LNCaP clone FGC (cell line): ENCODE measurements around the gene SNX13.

Source experiments
- DNase-seq: peaks from one replicate; pipeline ENCODE4 v3.0.0-alpha.2; 2011; ENCODE audit warnings: low read depth
- H3K4me3 ChIP-seq: 2 replicates; pipeline ENCODE4 v1.5.1; 2011; ENCODE audit warnings: mild to moderate bottlenecking, low read depth, low read length, control low read depth
- CTCF ChIP-seq: IDR thresholded peaks from 2 replicates; pipeline ENCODE4 v1.5.1; 2012; ENCODE audit warnings: mild to moderate bottlenecking; ENCODE audit not compliant: control insufficient read depth, insufficient read depth; ENCODE audit errors: extremely low read depth

The SNX13 gene

GRCh38 chr7:17771901-17772408 is 168.3 kb downstream of the SNX13 start:
- no peak for DNase-seq
- TF ChIP-seq CTCF: no peak
- H3K4me3 ChIP-seq: no peak overlapping the region

GRCh38 chr7:17770710-17771375 is 169.5 kb downstream of the SNX13 start:
- DNase-seq: no peak
- no peak overlapping the region for H3K4me3 ChIP-seq
- no peak for TF ChIP-seq CTCF

DNA sequence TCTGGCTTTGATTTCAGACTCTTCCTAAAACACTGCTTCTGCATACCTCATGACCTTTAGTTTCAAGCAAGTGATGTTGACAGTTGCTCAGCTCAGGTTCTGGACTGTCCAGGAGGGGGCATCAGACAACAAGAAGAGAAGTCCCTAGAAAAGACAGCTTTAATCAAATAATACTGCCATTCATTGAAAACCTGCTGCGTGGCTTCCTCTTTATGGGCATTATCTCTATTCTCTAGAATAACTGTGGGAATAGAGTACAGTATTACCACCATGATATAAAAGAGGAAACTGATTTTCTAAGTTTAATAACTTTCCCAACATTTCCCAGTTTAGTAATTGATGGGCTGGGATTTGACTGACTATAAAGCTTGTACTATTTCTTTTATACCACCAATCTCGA is 170.4 kb downstream of the SNX13 start:
- H3K4me3 ChIP-seq: no peak overlapping the region
- TF ChIP-seq CTCF: peak; percentile 89
- peak; percentile 58 for DNase-seq

- TF ChIP-seq CTCF: no peak
- DNase-seq: no peak
- no peak overlapping the region for H3K4me3 ChIP-seq
Observed at GRCh38 chr7:17758008-17758407, 182.3 kb downstream of the SNX13 start.

DNA sequence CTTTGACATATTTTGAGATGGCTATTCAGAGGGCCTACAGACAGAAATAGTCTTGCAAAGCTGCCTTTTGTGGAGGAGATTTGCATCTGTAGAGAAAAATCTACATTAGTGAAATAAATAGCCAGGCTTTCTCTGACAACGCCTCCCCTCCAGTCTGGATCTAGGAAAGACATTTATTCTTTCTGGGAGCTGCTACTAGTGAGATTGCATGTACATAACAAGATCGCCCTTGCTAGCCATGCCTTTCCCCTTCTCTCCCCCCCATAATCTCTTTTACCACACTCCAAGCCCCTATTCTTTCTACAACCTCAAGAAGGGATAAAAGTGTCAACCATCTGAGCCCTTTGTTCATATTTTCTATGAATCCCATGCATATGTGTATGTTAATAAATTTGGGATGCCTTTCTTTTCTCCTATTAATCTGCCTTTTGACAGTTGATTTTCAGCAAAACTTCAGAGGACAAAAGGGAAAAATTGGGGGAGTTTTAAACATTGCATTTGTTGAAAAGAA is 194.2 kb downstream of the SNX13 start:
- H3K4me3 ChIP-seq: no peak overlapping the region
- no peak for TF ChIP-seq CTCF
- no peak for DNase-seq

DNA sequence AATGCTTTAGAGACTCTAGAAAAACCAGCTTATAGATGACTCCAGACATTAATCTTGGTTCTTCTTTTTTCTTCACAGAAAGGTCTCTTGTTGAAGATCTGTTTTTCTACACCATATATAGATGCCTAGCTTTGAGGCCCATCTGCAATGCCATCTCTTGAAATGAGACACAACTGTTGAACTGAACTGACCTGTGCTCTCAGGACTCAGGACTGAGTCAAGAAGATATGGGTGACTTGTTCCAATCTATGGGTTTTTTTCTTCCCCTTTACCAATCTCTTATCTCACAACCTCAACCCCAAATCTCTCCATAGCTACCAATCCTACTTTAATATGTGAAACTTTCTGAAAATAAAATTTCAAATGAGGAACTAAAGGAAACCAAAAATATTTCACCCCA is 194.7 kb downstream of the SNX13 start:
- no peak for DNase-seq
- H3K4me3 ChIP-seq: no peak overlapping the region
- TF ChIP-seq CTCF: no peak

DNA sequence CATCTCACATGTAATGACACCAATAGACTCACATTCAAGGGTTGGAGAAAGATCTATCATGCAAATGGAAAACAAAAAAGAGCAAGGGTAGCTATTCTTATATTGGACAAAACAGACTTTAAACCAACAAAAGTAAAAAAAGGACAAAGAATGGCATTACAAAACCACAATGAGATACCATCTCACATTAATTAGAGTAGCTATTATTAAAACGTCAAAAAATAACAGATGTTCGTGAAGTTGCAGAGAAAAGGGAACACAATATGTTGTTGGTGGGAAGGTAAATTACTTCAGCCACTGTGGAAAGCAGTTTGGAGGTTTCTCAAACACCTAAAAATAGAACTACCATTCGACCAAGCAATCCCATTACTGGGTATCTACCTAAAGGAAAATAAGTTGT is 197.0 kb downstream of the SNX13 start:
- TF ChIP-seq CTCF: no peak
- no peak overlapping the region for H3K4me3 ChIP-seq
- DNase-seq: no peak
